ENCODE data around the gene NTSR1.
A peak's percentile ranks its signal among the peaks of the same experiment; 100 is the strongest.

NTSR1 gene

DNA sequence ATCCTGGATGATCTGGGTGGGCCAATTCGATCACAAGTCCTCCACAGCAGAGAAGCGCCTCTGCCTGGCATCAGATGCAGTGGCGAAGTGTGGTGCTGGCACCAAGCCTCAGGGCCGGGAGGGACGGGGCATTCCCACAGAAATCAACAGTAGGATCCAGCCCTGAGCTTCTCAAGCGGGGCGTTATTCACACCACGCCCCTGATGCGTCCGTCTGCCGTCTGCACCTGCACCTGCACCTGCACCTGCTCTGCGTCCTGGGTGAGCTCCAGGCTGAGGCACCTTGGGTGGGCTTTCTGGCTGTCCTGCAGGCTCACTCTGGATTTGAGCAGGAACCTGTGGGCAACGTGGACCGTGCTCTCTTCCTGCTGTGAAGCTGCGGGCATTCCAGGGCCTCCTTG is 13.8 kb upstream of the NTSR1 start:
- no peak for DNase-seq

GRCh38 chr20:62695448-62696414 is 12.9 kb upstream of the NTSR1 start:
- DNase-seq: no peak

DNA sequence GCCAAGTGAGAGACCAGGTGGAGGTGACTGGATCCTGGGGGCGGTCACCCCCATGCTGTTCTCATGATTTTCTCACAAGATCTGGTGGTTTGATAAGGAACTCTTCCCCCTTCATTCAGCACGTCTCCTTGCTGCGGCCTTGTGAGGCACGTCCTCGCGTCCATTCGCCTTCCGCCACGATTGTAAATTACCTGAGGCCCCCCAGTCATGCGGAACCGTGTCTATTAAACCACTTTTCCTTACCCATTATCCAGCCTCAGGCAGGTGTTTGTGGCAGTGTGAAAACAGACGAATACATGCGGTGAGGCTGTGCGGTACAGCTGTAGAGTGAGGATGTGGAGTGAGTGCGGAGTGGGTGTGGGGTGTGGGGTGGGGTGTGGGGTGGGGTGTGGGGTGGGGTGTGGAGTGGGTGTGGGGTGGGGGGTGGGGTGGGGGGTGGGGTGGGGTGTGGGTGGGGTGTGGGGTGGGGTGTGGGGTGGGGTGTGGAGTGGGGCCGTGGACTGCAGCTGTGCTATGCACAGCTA is 12.1 kb upstream of the NTSR1 start:
- no peak for DNase-seq

GRCh38 chr20:62696989-62697388 is 11.6 kb upstream of the NTSR1 start:
- no peak for DNase-seq

DNA sequence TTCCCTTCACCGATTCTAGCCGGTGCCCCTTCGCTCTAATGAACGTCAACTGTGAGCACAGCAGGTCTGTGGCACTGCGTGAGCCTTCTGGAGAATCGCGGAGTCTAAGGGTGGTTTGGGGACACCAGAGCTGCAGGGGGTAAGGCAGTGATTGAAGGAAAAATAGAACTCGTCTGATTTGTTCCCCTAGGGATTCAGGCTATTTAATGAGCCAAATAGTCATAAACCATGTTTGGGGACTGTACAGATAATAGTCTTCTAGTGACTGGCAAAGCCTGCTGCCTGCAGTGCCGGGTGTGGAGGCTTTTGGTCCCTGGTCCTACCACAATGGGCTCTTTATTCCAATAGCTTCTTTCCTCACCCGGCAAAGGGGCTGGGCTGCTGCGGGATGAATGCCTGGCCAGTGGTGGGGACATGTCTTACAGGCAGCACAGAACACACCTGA is 11.1 kb upstream of the NTSR1 start:
- DNase-seq: no peak

DNA sequence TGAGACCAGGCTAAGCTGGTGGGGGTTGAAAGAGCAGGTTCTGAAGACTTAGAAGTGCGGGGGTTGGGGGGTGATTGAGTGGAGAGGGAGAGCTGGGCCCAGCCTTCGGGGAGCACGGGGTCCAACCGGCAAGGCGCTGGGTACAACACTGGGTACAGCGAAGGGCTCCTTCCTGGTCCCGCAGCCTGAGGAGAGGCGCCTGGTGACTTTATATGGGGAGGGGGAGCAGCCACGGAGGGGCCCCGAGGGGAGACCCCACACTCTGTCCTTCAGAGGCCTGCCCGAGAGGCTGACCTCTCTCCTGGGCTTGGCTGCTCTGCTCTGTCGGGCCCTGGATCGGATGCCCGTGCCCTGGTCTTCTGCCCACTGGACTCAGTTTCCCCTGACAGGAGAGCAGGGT is 10.4 kb upstream of the NTSR1 start:
- no peak for DNase-seq

- DNase-seq: no peak
Observed at GRCh38 chr20:62699296-62699695, 9.3 kb upstream of the NTSR1 start.

DNA sequence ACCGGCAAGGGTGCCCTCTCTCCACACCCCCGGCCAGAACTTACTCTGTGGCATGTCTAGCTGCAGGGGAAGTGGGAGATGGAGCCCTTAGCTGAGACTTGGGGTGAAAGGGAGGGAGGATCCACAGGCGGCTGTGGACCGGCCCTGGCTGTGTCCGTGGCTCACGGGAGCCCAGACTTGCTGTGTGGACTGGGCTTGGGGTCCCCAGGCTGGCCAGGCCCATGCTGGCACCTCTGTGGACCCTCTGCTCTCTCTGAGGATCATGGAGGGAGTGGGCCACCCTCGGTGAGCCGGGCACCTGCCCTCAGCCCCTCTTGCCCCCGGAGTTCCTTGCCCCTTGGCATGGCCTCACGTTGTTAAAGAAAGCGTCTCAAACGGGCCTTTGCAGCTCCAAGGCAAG is 8.9 kb upstream of the NTSR1 start:
- DNase-seq: no peak

DNA sequence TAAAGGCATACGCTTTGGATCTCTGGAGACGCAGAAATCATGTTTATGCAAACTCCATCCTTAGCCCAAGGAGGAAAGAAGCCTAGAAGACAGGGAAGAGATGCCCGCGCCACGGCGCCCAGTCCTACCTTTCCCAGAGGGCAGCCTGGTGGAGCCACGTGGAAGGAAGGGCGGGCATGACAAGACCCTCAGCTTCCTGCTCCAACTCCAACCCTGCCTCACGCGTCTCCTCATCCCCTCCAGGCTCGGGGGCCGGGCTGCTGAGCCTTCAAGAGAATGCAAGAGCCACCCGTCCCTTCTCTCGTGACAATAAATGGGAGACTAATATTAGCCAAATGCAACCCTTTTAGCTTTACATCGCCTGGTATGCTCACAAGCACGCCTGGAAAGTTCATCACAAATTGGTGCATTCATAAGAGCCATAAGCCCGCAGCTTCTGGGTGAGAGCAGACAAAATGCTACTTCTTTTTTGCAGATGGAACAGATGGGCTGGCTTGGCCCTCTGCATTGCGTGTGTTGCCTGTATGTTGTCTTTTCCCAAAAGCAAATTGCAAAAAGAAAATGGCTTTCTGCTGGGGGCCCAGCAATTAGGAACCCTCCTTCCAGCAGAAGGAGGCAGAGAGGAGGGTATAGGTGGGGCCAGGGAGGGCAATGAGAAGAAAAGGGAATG is 8.2 kb upstream of the NTSR1 start:
- DNase-seq: no peak

DNA sequence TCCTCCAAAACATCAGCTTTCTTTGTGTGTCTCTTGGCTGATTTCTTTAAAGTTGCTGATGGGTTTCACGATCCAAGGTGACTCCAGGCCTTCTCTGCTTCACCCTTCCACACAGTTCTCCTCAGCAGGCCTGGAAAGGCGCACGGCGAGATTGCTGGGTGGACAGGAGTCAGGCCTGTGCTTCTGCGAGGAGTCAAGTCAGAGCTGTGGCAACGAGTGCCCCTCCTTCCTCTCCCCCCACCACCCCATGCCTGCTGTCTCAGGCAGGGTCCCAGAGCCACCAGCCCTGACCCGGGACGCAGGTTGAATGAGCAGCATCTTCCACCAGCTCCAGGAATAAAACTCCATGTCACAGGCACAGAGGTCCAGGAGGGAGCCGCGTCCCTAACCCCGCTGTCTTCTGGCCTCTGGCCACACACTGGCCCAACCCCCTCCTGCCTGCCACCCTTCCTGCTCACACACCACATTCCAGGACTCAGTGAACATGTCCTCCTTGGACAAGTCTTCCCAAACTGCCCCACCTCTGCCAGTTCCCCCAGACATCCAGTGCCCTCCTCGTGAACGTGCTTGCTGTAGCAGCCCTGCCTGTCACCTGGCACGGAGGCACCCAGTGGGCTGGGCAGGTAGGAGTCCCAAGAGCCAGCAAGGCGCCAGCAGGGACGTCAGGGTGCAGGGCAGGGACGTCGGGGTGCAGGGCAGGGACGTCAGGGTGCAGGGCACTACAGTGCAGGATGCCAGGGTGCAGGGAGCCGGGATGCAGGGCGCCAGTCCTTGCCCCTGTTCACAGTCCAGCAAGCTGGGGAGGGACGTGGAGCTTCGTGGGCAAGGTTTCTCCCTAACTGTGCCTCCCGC is 7.2 kb upstream of the NTSR1 start:
- no peak for DNase-seq

DNA sequence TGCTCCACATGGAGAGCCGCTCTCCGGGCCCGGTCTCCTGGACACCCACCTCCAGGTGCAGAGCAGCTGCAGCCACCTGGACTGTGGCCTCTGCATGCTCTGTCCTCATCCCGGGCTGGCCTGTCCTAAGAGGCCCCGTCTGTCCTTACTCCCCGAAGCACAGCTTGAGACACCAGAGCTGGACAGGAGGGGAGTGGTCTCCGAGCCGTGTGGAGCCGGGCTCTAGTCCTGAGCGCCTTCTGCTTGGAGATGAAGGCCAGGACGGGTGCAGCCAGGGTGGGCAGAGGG is 6.7 kb upstream of the NTSR1 start:
- no peak for DNase-seq

DNA sequence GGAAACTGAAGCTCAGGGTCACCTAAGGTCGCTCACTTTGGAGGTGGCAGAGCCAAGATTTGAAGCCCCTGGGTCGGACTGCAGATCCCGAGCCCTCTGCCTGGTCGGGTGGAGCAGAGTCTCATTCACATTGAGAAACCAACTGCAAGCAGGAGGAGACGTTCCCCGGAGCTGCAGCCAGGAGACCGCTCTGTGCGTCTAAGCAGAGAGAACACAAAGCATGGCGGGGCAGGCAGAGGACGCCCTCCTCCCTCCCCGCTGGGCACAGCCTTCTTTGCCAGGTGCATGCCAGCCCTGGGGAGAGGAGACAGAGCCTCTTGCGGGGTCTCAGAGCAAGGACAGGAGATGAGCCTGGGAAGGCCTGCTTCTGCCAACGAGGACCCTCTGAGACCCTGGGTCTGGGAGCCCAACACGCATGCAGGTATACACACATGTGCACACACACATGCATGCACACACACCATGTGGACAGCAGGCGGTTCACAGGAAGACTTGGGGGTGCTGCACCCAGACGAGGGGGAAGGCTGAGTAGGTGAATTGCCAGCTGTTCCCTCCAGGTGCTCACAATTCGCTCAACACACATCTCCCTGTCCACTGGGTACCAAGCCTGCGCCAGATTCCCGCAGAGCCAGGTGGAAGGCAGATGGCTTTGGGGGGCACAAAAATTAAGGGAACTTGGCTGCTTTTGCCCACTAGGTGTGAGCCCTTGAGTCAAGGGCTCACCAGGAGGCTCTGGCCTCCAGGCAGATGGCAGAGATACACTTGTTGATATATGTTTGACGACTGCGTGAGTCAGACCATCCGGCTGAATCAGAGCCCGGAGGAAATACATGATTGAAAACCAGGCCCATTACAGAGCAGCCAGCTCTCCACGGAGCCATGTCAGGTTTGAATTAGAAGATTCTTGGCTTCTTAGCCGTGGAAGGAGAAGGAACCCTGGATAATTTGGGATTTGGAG is 5.5 kb upstream of the NTSR1 start:
- no peak for DNase-seq

DNA sequence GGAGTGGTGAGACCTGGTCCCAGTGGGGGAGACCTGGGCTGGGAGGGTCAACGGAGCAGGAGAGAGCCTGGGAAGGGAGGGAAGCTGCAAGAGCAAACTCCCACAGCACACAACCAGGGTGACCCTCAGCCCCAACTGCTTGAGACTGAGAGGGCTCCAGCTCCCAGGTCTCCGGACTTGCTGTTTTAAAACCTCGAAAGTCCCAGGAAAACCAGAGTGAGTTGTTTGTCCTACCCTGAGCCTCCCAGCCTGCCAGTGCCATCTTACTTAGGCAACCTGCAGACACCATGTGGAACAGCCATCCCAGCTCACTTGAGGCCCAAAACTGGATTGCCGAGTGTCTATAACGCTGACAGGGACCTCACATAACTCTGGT is 4.8 kb upstream of the NTSR1 start:
- no peak for DNase-seq

- peak; percentile 37 for DNase-seq
Observed at GRCh38 chr20:62704341-62704948, 4.2 kb upstream of the NTSR1 start.

DNA sequence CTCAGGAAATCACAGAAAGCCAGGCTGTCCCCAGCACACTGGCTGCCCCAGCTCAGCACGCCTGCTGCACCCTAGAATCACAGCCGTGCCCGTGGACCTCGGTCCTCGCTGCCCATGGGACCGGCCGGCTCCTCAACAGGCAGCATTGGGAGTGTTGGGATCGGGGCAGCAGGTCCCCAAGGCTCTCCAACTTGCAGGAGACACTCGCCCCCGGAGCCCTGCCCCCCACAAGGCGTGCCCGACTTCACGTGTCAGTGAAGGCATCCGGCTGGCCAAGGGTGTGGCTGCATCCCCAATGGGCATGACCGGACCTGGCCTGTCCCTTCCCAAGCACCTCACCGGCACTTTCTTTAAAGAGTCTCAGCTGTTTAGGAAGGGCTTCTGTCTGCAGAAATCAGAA is 3.0 kb upstream of the NTSR1 start:
- DNase-seq: no peak

DNA sequence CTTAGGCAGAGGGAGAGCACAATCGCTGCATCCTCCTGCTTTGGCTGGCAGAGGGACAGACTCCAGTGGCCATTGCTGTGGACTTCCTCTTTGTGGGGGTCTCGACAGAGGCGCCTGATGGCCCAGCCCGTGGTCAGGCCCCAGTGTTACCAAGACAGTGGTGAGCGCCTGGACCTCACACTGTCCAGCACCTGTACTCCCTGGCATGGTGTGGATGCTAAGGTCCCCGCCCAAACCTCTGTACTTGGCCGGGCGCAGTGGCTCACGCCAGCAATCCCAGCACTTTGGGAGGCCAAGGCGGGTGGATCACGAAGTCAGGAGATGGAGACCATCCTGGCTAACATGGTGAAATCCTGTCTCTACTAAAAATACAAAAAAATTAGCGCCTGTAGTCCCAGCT is 2.3 kb upstream of the NTSR1 start:
- no peak for DNase-seq

- no peak for DNase-seq
Observed at GRCh38 chr20:62706857-62707256, 1.8 kb upstream of the NTSR1 start.

DNA sequence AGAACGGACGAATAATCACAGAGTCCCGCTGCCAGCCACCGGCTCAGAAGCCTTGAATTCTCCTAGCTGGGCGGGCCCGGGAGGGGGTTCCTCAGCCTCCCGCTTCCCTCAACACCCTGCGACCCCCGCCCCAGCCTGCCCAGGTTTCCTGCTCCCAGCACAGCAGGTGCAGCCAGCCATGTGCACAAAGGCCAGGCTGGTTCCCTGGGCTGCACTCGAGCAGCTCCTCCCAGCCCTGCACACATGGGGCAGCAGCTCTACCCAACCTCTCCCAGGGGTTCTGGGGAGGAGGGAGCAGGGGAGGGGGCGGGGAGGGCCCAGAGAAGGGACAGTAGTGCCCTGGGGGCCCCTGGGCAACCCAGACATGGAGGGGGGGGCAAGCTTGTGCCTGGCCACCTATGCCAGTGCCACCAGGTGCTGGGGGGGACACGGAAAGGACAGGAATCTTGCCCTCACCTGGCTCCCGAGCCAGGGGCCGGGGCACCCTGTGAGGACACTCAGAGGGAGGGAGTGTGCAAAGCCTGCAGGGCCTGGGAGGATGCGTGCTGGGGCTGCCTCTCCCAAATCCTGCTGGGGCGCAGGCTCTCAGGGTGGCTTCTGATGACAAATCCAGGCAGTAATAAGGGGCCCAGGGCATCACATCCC is 1.2 kb upstream of the NTSR1 start:
- no peak for DNase-seq

- DNase-seq: peak; percentile 69
Observed at GRCh38 chr20:62707921-62708521, 615 bp upstream of the NTSR1 start.

- DNase-seq: peak; percentile 65
Observed at GRCh38 chr20:62709537-62709905, 885 bp downstream of the NTSR1 start.
